Measurements from ENCODE around the gene CPXM1. TPM values are rescaled to one million over a fixed set of nuclear protein-coding genes. Genes with fewer than 3 reads are reported as not detected.

The CPXM1 gene
- total RNA-seq, 5 donors from 2014 or later (not counting 1 experiment from before 2014, with no cell fraction given) = 0.20 to 0.90 (median 0.63) TPM

DNA sequence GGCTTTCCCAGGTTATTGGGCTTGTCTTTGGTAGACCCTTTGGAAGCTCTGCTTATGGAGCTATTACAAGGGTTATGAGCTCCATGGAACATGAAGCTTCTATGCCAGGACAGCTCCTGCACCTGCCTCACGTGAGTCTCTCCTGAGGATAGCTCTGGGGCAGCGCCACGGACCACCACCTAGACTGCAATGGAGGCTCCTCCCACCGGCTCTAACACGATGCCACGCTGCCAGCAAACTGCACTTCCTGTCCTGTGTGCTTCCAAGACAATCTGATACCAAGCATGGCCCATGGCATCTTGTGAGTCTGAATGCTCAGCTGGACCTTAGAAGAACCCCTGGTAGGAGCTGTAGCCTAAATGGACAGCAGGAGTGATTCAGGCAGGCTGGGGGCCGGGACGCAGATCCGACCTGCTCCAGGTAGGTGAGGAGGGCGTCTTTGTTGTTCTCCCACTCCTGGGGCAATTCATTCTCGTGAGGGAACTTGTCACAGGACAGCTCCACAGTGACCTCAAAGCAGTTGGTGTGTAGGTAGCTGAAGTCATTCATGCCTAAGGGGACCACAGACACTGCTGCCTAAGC is 5.5 kb downstream of the CPXM1 start:
- Histone ChIP-seq H3K4me1 (ENCODE audit: control insufficient read depth in 1 of 2, extremely low read depth in 1 of 2, insufficient read depth in 2 of 2, low read length in 2 of 2) (peaks cover 0 to 14% of the 10 kb centered on the region in 2 experiments), H3K9me3 (no peaks in the 10 kb centered on the region), H3K27ac (ENCODE audit: low read length) (no peak overlapping the region), H3K27me3 (replicated peaks in 1 of 2; ENCODE audit: control insufficient read depth in 2 of 2, extremely low read depth in 1 of 2, insufficient read depth in 2 of 2, low read length in 1 of 2) (peaks cover 0 to 69% of the 10 kb centered on the region in 2 experiments), H3K36me3 (ENCODE audit: control insufficient read depth in 2 of 2, extremely low read depth in 1 of 2, insufficient read depth in 1 of 2, low read length in 1 of 2) (no peaks in the 10 kb centered on the region), H3K4me3 (ENCODE audit: control insufficient read depth in 1 of 2, extremely low read depth in 1 of 2, low read length in 1 of 2) (no peak overlapping the region)
- no peak overlapping the region for H3K4me3 Mint-ChIP-seq
- ChIA-PET POLR2A (no interaction called here), CTCF (no interaction called here)
- H3K9me3 Mint-ChIP-seq = no peaks in the 10 kb centered on the region
- H3K36me3 Mint-ChIP-seq = no peaks in the 10 kb centered on the region
- H3K27me3 Mint-ChIP-seq = peaks cover 47 to 59% of the 10 kb centered on the region in 2 donors
- ATAC-seq (replicated peaks in 1 of 4) (no peak), DNase-seq (no peak)
- WGBS (ENCODE audit: insufficient coverage) = 84% methylated on average over 10 of the region's 11 CpGs
- no peak overlapping the region for H3K27ac Mint-ChIP-seq
- peaks cover 12 to 13% (median 13%) of the 10 kb centered on the region in 3 donors for H3K4me1 Mint-ChIP-seq

DNA sequence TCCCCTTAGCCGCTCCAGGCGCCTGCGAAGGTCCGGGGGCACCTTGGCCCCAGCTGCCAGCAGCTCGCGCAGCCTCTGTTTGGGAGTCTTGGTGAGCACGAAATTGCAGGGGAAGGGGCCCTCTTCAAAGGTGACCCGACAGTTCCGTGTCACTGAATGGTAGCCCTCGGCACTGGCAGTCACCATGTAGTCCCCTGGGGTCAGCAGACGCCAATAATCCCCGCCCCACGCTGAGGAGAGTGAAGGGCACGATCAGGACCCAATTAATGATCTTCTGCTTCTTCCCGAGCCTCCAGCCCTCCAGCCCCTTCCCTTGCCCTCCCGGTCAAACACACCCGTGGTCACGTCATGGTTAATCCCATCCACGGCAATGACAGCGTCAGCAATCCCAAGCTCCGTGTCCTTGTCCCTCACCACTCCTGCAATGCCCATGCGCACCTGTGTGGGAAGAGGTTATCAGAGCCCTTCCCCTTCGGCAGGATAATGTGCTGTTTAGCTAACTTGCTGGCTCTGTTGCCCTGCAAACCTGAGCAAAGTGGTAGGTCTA is 6.2 kb downstream of the CPXM1 start:
- POLR2A ChIA-PET = no interaction called here
- H3K4me3 ChIP-seq (ENCODE audit: control insufficient read depth in 1 of 2, extremely low read depth in 1 of 2, low read length in 1 of 2) = no peak overlapping the region
- Mint-ChIP-seq H3K4me3 (no peak overlapping the region), H3K4me1 (peaks cover 5 to 6% (median 6%) of the 10 kb centered on the region in 3 donors), H3K27me3 (peaks cover 40 to 59% of the 10 kb centered on the region in 2 donors), H3K9me3 (no peaks in the 10 kb centered on the region), H3K27ac (no peak overlapping the region), H3K36me3 (no peaks in the 10 kb centered on the region)
- H3K27me3 ChIP-seq (replicated peaks in 1 of 2; ENCODE audit: control insufficient read depth in 2 of 2, extremely low read depth in 1 of 2, insufficient read depth in 2 of 2, low read length in 1 of 2) = peaks cover 0 to 66% of the 10 kb centered on the region in 2 experiments
- 89% methylated on average over 8 of the region's 23 CpGs for WGBS (ENCODE audit: insufficient coverage)
- ATAC-seq (replicated peaks in 1 of 4) (no peak), DNase-seq (no peak)
- H3K9me3 ChIP-seq = no peaks in the 10 kb centered on the region
- H3K27ac ChIP-seq (ENCODE audit: low read length) = no peak overlapping the region
- H3K4me1 ChIP-seq (ENCODE audit: control insufficient read depth in 1 of 2, extremely low read depth in 1 of 2, insufficient read depth in 2 of 2, low read length in 2 of 2) = peaks cover 0 to 7% of the 10 kb centered on the region in 2 experiments
- CTCF ChIA-PET = no interaction called here
- H3K36me3 ChIP-seq (ENCODE audit: control insufficient read depth in 2 of 2, extremely low read depth in 1 of 2, insufficient read depth in 1 of 2, low read length in 1 of 2) = no peaks in the 10 kb centered on the region

DNA sequence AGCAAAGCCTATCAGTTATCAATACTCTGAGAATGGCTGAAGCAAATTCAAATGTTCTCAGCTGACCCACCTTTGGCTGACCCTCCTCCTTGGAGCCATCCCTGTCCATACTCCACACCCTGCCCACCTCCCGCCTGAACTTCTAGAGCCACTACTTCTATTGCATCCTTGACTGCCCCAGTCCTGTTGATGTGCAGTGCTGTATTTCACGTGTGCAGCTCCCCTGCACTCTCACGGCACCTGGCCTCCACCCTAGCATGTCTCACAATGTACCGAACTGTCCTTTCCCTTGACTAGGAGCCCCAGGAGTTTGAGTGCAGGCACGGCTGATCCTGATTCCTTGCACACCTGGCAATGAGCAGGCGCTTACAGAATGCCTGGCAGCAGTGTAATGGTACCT is 7.0 kb downstream of the CPXM1 start:
- Histone ChIP-seq H3K4me1 (ENCODE audit: control insufficient read depth in 1 of 2, extremely low read depth in 1 of 2, insufficient read depth in 2 of 2, low read length in 2 of 2) (peaks cover 0 to 2% of the 10 kb centered on the region in 2 experiments), H3K27ac (ENCODE audit: low read length) (no peak overlapping the region), H3K27me3 (replicated peaks in 1 of 2; ENCODE audit: control insufficient read depth in 2 of 2, extremely low read depth in 1 of 2, insufficient read depth in 2 of 2, low read length in 1 of 2) (peaks cover 0 to 62% of the 10 kb centered on the region in 2 experiments), H3K9me3 (no peaks in the 10 kb centered on the region), H3K4me3 (ENCODE audit: control insufficient read depth in 1 of 2, extremely low read depth in 1 of 2, low read length in 1 of 2) (no peak overlapping the region), H3K36me3 (ENCODE audit: control insufficient read depth in 2 of 2, extremely low read depth in 1 of 2, insufficient read depth in 1 of 2, low read length in 1 of 2) (no peaks in the 10 kb centered on the region)
- Mint-ChIP-seq H3K4me1 (peaks cover 0 to 2% (median 0%) of the 10 kb centered on the region in 3 donors), H3K36me3 (no peaks in the 10 kb centered on the region), H3K4me3 (no peak overlapping the region), H3K27me3 (peaks cover 34 to 57% of the 10 kb centered on the region in 2 donors), H3K27ac (no peak overlapping the region), H3K9me3 (no peaks in the 10 kb centered on the region)
- ATAC-seq (replicated peaks in 1 of 4) (no peak), DNase-seq (no peak)
- WGBS (ENCODE audit: insufficient coverage) = 89% methylated on average over 5 of the region's 6 CpGs
- POLR2A ChIA-PET = no interaction called here
- CTCF ChIA-PET = no interaction called here

DNA sequence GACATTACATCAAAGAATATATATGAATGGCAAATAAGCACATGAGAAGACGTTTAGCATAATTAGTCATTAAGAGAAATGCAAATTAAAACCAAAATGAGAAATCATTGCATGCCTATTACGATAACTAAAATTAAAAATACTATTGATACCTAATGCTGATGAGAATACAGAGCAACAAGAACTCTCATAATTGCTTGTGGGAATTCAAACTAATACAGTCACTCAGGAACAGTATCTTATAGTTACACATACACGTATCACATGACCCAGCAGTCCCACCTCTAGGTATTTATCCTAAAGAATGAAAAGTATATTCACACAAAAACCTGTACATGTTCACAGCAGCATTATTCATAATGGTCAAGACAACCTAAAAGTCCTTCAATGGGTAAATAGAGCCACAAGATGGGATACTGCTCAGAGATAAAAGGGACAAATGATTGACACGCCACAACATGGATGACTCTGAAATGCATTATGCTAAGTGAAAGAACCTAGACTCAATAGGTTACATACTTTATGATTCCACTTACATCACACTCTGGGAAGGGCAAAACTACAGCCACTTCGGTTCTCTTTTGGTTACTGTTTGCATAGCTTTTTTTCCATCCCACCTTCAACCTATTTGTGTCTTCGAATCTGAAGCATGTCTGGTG is 16.4 kb downstream of the CPXM1 start:
- H3K9me3 Mint-ChIP-seq = no peaks in the 10 kb centered on the region
- Histone ChIP-seq H3K4me3 (ENCODE audit: control insufficient read depth in 1 of 2, extremely low read depth in 1 of 2, low read length in 1 of 2) (no peak overlapping the region), H3K27ac (ENCODE audit: low read length) (no peak overlapping the region), H3K9me3 (no peaks in the 10 kb centered on the region), H3K4me1 (ENCODE audit: control insufficient read depth in 1 of 2, extremely low read depth in 1 of 2, insufficient read depth in 2 of 2, low read length in 2 of 2) (no peaks in the 10 kb centered on the region), H3K27me3 (replicated peaks in 1 of 2; ENCODE audit: control insufficient read depth in 2 of 2, extremely low read depth in 1 of 2, insufficient read depth in 2 of 2, low read length in 1 of 2) (peaks cover 0 to 10% of the 10 kb centered on the region in 2 experiments), H3K36me3 (ENCODE audit: control insufficient read depth in 2 of 2, extremely low read depth in 1 of 2, insufficient read depth in 1 of 2, low read length in 1 of 2) (no peaks in the 10 kb centered on the region)
- 53% methylated on average over 2 of the region's 6 CpGs for WGBS (ENCODE audit: insufficient coverage)
- ATAC-seq (replicated peaks in 1 of 4) (no peak), DNase-seq (no peak)
- CTCF ChIA-PET = no interaction called here
- no peak overlapping the region for H3K27ac Mint-ChIP-seq
- H3K4me1 Mint-ChIP-seq = no peaks in the 10 kb centered on the region
- H3K27me3 Mint-ChIP-seq = peaks cover 14 to 26% of the 10 kb centered on the region in 2 donors
- H3K36me3 Mint-ChIP-seq = no peaks in the 10 kb centered on the region
- no peak overlapping the region for H3K4me3 Mint-ChIP-seq
- POLR2A ChIA-PET = no interaction called here

DNA sequence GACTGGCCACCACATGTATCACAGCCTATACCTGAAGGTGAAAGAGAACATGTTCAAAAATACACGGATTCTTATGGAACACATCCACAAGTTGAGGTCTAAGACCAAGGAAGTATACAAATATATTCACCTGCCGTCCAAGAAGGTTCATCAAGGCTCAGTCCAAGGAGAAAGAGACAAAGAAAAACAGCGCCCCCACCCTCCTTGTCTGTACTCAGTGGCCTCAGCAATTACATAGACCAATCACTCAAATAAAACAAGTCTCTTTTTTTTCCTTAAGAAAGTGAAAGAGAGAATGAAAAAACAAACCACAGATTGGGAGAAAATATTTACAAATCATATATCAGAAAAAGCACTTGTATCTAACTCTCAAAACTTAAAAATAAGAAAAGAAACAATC is 19.5 kb downstream of the CPXM1 start:
- Mint-ChIP-seq H3K9me3 (no peaks in the 10 kb centered on the region), H3K27me3 (peaks cover 15 to 24% of the 10 kb centered on the region in 2 donors), H3K36me3 (no peaks in the 10 kb centered on the region), H3K4me1 (no peaks in the 10 kb centered on the region), H3K27ac (no peak overlapping the region), H3K4me3 (no peak overlapping the region)
- no peaks in the 10 kb centered on the region for H3K4me1 ChIP-seq (ENCODE audit: control insufficient read depth in 1 of 2, extremely low read depth in 1 of 2, insufficient read depth in 2 of 2, low read length in 2 of 2)
- no peak overlapping the region for H3K27ac ChIP-seq (ENCODE audit: low read length)
- 46% methylated on average over 2 of the region's 3 CpGs for WGBS (ENCODE audit: insufficient coverage)
- POLR2A ChIA-PET = no interaction called here
- no peak overlapping the region for H3K4me3 ChIP-seq (ENCODE audit: control insufficient read depth in 1 of 2, extremely low read depth in 1 of 2, low read length in 1 of 2)
- no peak for ATAC-seq (replicated peaks in 1 of 4)
- CTCF ChIA-PET = no interaction called here
- no peaks in the 10 kb centered on the region for H3K9me3 ChIP-seq
- no peaks in the 10 kb centered on the region for H3K36me3 ChIP-seq (ENCODE audit: control insufficient read depth in 2 of 2, extremely low read depth in 1 of 2, insufficient read depth in 1 of 2, low read length in 1 of 2)
- DNase-seq = no peak
- H3K27me3 ChIP-seq (replicated peaks in 1 of 2; ENCODE audit: control insufficient read depth in 2 of 2, extremely low read depth in 1 of 2, insufficient read depth in 2 of 2, low read length in 1 of 2) = peaks cover 0 to 4% of the 10 kb centered on the region in 2 experiments

DNA sequence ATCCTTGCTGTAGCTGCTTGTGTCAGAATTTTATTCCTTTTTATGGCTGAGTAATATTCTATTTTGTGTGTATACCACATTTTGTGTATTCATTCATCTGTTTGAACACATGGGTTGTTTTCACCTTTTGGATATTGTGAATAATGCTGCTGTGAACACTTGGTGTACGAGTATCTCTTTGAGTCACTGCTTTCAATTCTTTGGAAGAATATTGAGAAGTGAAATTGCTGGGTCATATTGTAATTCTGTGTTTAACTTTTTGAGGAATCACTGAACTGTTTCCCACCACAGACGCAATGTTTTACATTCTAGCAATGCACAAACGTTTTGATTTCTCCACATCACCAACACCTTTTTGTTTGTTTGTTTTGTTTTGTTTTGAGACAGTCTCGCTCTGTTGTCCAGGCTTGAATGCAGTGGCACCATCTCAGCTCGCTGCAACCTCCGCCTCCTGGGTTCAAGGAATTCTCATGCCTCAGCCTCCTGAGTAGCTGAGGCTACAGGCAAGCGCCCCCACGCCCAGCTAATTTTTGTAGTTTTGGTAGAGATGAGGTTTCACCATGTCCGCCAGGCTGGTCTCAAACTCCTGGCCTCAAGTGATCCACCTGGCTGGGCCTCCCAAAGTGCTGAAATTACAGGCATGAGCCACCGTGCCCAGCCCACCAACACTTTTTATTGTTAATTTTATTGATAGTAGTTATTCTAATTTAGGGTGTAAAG is 21.7 kb downstream of the CPXM1 start:
- CTCF ChIA-PET = no interaction called here

More for the DNA sequence above, 21.7 kb downstream of the CPXM1 start:
- no peak overlapping the region for H3K27ac Mint-ChIP-seq
- WGBS (ENCODE audit: insufficient coverage) = 90% methylated on average over 3 of the region's 10 CpGs
- no peaks in the 10 kb centered on the region for H3K9me3 ChIP-seq
- no peaks in the 10 kb centered on the region for H3K36me3 Mint-ChIP-seq
- peaks cover 21 to 24% of the 10 kb centered on the region in 2 donors for H3K27me3 Mint-ChIP-seq
- no peaks in the 10 kb centered on the region for H3K4me1 ChIP-seq (ENCODE audit: control insufficient read depth in 1 of 2, extremely low read depth in 1 of 2, insufficient read depth in 2 of 2, low read length in 2 of 2)
- H3K9me3 Mint-ChIP-seq = no peaks in the 10 kb centered on the region
- H3K36me3 ChIP-seq (ENCODE audit: control insufficient read depth in 2 of 2, extremely low read depth in 1 of 2, insufficient read depth in 1 of 2, low read length in 1 of 2) = no peaks in the 10 kb centered on the region
- ATAC-seq (replicated peaks in 1 of 4) (no peak), DNase-seq (no peak)
- H3K27ac ChIP-seq (ENCODE audit: low read length) = no peak overlapping the region
- H3K4me3 ChIP-seq (ENCODE audit: control insufficient read depth in 1 of 2, extremely low read depth in 1 of 2, low read length in 1 of 2) = no peak overlapping the region
- peaks cover 0 to 6% of the 10 kb centered on the region in 2 experiments for H3K27me3 ChIP-seq (replicated peaks in 1 of 2; ENCODE audit: control insufficient read depth in 2 of 2, extremely low read depth in 1 of 2, insufficient read depth in 2 of 2, low read length in 1 of 2)
- H3K4me1 Mint-ChIP-seq = no peaks in the 10 kb centered on the region
- no peak overlapping the region for H3K4me3 Mint-ChIP-seq
- POLR2A ChIA-PET = no interaction called here
